Endothelial cell (in vitro differentiated cells): ENCODE data around the gene CBFA2T3. TPM values are rescaled to one million over a fixed set of nuclear protein-coding genes. Genes with fewer than 3 reads are reported as not detected.
A peak's percentile ranks its signal among the peaks of the same experiment; 100 is the strongest.
"Not testable (repeated sequence)": the region's sequence is repeated elsewhere in the genome, so short reads cannot be mapped to it uniquely, and the experiment has no call there.

Experiments
- DNase-seq: peaks from one replicate; pipeline ENCODE4 v3.0.0; 2021; ENCODE audit warnings: low spot score
- H3K27ac Mint-ChIP-seq: one replicate; pipeline ENCODE4 v1.8.0; 2021; ENCODE audit warnings: mixed read lengths, inconsistent platforms; ENCODE audit not compliant: unreplicated experiment
- H3K27me3 Mint-ChIP-seq: one replicate; pipeline ENCODE4 v1.8.0; 2021; ENCODE audit warnings: mild to moderate bottlenecking, moderate library complexity, mixed read lengths, inconsistent platforms; ENCODE audit not compliant: unreplicated experiment
- H3K36me3 Mint-ChIP-seq: one replicate; pipeline ENCODE4 v1.8.0; 2021; ENCODE audit warnings: mild to moderate bottlenecking, low read depth, mixed read lengths, inconsistent platforms; ENCODE audit not compliant: unreplicated experiment
- H3K4me1 Mint-ChIP-seq: one replicate; pipeline ENCODE4 v1.8.0; 2021; ENCODE audit warnings: mild to moderate bottlenecking, mixed read lengths, inconsistent platforms; ENCODE audit not compliant: unreplicated experiment
- H3K4me3 Mint-ChIP-seq: one replicate; pipeline ENCODE4 v1.8.0; 2021; ENCODE audit warnings: mild to moderate bottlenecking, mixed read lengths, inconsistent platforms; ENCODE audit not compliant: unreplicated experiment
- H3K9me3 Mint-ChIP-seq: one replicate; pipeline ENCODE4 v1.8.0; 2021; ENCODE audit warnings: mixed read lengths, inconsistent platforms; ENCODE audit not compliant: unreplicated experiment
- CTCF ChIP-seq: fragments of 200-600 bp; sonication (generic); IDR thresholded peaks from one replicate; pipeline ENCODE4 v1.5.0; 2021; ENCODE audit warnings: antibody characterized with exemption; ENCODE audit not compliant: unreplicated experiment
- total RNA-seq: library from RNA; stranded (reverse); fragmentation: NEBNext Ultra II Directional; extraction: Animal tissue kit (Norgen Biotek cat#: 25700); gene quantifications from one replicate; pipeline ENCODE4 v1.2.1, GENCODE V29; 2021; ENCODE audit not compliant: unreplicated experiment

The CBFA2T3 gene
- total RNA-seq, 1 donor from 2014 or later = 1.6 TPM

GRCh38 chr16:88921591-88921990 lies 55.4 kb downstream of the CBFA2T3 start:
- peaks cover 11% of the 10 kb centered on the region for H3K4me1 Mint-ChIP-seq
- H3K27ac Mint-ChIP-seq = no peak overlapping the region
- no peak for TF ChIP-seq CTCF
- no peaks in the 10 kb centered on the region for H3K27me3 Mint-ChIP-seq
- no peak for DNase-seq
- H3K4me3 Mint-ChIP-seq = no peak overlapping the region
- H3K36me3 Mint-ChIP-seq = peaks cover 5% of the 10 kb centered on the region
- no peaks in the 10 kb centered on the region for H3K9me3 Mint-ChIP-seq

- peaks cover 5% of the 10 kb centered on the region for H3K36me3 Mint-ChIP-seq
- H3K9me3 Mint-ChIP-seq = no peaks in the 10 kb centered on the region
- H3K27me3 Mint-ChIP-seq = peaks cover 2% of the 10 kb centered on the region
- H3K27ac Mint-ChIP-seq = peak overlapping the region; percentile 80
- DNase-seq = peak; percentile 68
- H3K4me3 Mint-ChIP-seq = no peak overlapping the region
- no peak for TF ChIP-seq CTCF
- peaks cover 16% of the 10 kb centered on the region for H3K4me1 Mint-ChIP-seq
Observed at GRCh38 chr16:88920618-88921590, 56.1 kb downstream of the CBFA2T3 start.

GRCh38 chr16:88919936-88920335 lies 57.1 kb downstream of the CBFA2T3 start:
- TF ChIP-seq CTCF = no peak
- H3K4me1 Mint-ChIP-seq = peaks cover 16% of the 10 kb centered on the region
- peaks cover 5% of the 10 kb centered on the region for H3K36me3 Mint-ChIP-seq
- no peak overlapping the region for H3K27ac Mint-ChIP-seq
- H3K9me3 Mint-ChIP-seq = no peaks in the 10 kb centered on the region
- peaks cover 4% of the 10 kb centered on the region for H3K27me3 Mint-ChIP-seq
- H3K4me3 Mint-ChIP-seq = no peak overlapping the region
- DNase-seq = no peak

GRCh38 chr16:88918896-88919295 lies 58.1 kb downstream of the CBFA2T3 start:
- H3K4me3 Mint-ChIP-seq = peak overlapping the region; percentile 32
- DNase-seq, H3K36me3 Mint-ChIP-seq, H3K27ac Mint-ChIP-seq, H3K9me3 Mint-ChIP-seq, H3K27me3 Mint-ChIP-seq: not testable (repeated sequence)
- peaks cover 16% of the 10 kb centered on the region for H3K4me1 Mint-ChIP-seq

GRCh38 chr16:88917915-88918627 lies 58.9 kb downstream of the CBFA2T3 start:
- Mint-ChIP-seq H3K27ac (no peak overlapping the region), H3K27me3 (peaks cover 7% of the 10 kb centered on the region)
- TF ChIP-seq CTCF = no peak

More at GRCh38 chr16:88917915-88918627, 58.9 kb downstream of the CBFA2T3 start:
- H3K4me1 Mint-ChIP-seq = peaks cover 16% of the 10 kb centered on the region
- H3K9me3 Mint-ChIP-seq = no peaks in the 10 kb centered on the region
- H3K4me3 Mint-ChIP-seq = no peak overlapping the region
- DNase-seq = no peak
- peaks cover 5% of the 10 kb centered on the region for H3K36me3 Mint-ChIP-seq
